22Rv1 (cell line): ENCODE results near the gene C8A.

Source experiments
- CTCF ChIP-seq: fragments of 450-650 bp; IDR thresholded peaks from 2 replicates; pipeline ENCODE4 v1.5.1; 2017; ENCODE audit warnings: mild to moderate bottlenecking
- ZFX ChIP-seq: fragments of 450-650 bp; IDR thresholded peaks from 2 replicates; pipeline ENCODE4 v1.6.1; 2017; ENCODE audit warnings: antibody characterized with exemption, borderline replicate concordance

- TF ChIP-seq CTCF (no peak), ZFX (no peak)
Measured at GRCh38 chr1:56880774-56881173, 26.2 kb downstream of the C8A start.
